ENCODE data around the gene ANGPTL2.

ANGPTL2 gene

DNA sequence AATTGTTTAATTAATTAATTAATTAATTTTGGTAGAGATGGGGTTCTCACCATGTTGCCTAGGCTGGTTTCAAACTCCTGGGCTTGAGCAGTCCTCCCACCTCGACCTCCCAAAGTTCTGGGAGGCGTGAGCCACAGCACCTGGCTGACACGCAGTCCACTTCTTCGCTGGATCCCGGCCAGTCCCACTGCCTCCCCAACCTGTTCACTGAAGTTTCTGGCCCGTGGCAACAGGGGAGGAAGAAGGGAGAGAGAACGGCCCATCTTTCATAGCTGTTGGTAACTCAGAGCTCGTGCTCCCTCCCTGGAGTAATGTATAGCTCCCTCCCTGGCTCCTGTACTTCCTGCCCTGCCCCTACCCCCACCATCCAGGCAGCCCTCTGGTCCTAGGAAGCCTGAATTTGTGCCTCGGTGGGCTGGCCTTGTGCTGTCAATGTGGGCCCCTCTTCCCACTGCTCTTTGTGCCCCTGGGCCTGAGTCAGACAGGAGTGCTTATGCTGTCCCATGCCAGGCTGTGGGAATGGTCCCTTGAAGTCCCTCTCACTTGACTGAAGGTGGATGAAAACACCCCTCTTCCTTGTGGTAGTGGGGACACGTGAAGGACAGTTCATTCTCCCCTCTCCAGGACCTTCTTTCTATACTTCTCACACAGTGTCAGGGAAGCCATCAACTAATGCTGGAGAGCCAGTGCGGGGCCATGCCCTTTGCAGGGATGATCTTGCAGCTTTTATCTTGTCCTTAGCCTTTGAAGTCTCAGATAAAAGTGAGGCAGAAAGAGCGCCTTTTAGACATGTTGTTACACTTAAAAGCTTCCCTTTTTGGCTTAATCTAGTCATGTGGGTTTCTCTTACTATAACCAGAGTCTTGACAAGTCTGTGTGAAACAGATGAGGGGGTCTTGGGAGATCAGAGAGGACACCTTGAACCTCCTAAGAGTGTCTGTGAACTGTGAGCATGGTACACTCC, 38.1 kb downstream of the ANGPTL2 start:
- Histone ChIP-seq H3K4me3 (ENCODE audit: low read depth in 1 of 2, low read length in 1 of 2) (no peak overlapping the region), H3K4me1 (ENCODE audit: control insufficient read depth in 1 of 2, insufficient read depth in 1 of 2, low read depth in 1 of 2, low read length in 1 of 2) (no peaks in the 10 kb centered on the region), H3K27ac (no peak overlapping the region), H3K36me3 (no peaks in the 10 kb centered on the region), H3K27me3 (no peaks in the 10 kb centered on the region), H3K9me3 (no peaks in the 10 kb centered on the region)
- TF ChIP-seq, protein P1, sequence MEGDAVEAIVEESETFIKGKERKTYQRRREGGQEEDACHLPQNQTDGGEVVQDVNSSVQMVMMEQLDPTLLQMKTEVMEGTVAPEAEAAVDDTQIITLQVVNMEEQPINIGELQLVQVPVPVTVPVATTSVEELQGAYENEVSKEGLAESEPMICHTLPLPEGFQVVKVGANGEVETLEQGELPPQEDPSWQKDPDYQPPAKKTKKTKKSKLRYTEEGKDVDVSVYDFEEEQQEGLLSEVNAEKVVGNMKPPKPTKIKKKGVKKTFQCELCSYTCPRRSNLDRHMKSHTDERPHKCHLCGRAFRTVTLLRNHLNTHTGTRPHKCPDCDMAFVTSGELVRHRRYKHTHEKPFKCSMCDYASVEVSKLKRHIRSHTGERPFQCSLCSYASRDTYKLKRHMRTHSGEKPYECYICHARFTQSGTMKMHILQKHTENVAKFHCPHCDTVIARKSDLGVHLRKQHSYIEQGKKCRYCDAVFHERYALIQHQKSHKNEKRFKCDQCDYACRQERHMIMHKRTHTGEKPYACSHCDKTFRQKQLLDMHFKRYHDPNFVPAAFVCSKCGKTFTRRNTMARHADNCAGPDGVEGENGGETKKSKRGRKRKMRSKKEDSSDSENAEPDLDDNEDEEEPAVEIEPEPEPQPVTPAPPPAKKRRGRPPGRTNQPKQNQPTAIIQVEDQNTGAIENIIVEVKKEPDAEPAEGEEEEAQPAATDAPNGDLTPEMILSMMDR (IDR thresholded peaks at IDR 0.05), result no peak

DNA sequence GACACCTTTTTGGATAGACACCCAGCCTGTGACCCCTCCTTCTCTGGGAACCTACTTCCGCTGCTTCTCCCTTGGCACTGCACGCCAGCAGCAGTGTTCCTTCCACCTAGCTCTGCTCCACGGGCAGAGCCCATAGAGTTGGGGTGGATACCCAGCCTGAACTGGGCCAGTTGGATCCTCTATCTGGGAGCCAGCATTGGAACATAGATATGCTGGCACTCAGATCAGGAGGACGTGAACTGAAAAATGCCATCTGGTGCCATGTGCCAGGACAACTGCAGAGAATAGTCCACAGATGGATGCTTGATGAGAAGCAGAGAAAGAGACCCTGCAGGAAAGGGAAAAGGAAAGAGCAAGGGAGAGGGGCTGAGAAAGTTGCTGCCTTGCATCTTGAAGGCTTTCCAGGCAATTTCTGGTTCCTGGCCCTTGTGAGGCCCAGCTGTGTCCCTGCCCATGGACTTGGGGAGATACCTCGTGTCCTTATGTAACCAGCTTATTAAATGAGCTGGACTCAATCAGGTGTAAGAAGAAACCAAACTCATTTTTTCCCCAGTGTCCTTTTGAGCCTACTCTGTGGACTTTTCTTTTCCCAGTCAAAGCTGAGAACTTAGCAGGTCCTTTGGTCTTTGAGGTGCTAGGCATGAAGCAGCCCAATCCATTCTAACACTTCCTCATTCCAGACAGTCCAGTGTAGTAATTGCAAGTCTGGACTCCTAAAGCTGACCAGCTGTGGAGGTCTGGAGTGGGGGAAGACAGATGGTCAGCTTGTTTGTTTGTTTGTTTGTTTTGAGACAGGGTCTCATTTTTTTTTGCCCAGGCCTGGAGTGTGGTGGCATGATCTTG, 39.1 kb downstream of the ANGPTL2 start:
- Histone ChIP-seq H3K27me3 (no peaks in the 10 kb centered on the region), H3K4me1 (ENCODE audit: control insufficient read depth in 1 of 2, insufficient read depth in 1 of 2, low read depth in 1 of 2, low read length in 1 of 2) (no peaks in the 10 kb centered on the region), H3K36me3 (no peaks in the 10 kb centered on the region), H3K4me3 (ENCODE audit: low read depth in 1 of 2, low read length in 1 of 2) (no peak overlapping the region), H3K27ac (no peak overlapping the region), H3K9me3 (no peaks in the 10 kb centered on the region)
- TF ChIP-seq, protein P1 (IDR thresholded peaks at IDR 0.05), result no peak

DNA sequence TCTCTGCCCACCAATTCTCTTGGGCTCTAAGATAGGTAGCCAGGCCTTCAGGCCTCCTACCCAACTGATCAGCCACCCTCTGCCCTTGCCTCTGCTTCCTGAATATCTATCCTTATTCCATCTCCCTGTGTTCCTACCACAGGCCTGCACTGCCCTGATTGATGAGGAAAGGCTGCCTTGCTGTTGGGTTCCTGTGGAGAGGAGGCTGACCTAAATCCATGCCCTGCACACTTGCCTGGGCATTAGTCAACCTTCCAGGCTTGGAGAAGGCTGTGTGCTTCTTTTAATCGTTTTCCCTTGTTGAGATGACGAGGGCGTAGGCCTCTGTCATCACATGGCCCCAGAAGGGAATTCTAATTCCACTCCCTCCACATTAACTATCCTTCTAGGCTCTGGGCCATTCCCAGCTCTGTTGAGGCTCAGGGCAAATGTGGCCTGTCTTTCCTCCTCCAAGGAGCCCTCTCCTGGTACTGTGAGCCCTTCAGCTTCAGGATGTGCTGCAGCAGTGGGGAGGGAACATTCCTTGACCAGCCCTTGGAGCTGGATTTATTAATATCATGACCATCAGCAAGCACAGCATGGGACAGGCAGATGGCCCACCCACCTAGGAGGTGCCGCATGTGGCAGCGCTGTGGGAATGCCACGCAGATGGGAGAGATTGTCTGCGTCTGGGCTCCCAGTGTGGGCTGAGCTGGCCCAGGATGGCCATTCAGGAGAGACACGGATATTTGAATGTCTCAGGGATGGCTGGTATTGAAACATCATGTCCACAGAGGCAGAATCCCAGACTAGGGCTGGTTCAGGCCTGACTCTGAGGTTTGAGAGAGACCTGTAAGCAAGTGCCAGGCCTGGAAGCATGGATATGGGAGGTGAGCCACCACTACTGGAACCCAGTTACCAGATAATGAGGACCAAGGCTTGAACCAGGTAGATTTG, 40.9 kb downstream of the ANGPTL2 start:
- H3K9me3 ChIP-seq, result no peaks in the 10 kb centered on the region
- TF ChIP-seq, protein P1 (IDR thresholded peaks at IDR 0.05), result no peak
- H3K27me3 ChIP-seq, result peaks cover 6% of the 10 kb centered on the region
- no peaks in the 10 kb centered on the region for H3K4me1 ChIP-seq (ENCODE audit: control insufficient read depth in 1 of 2, insufficient read depth in 1 of 2, low read depth in 1 of 2, low read length in 1 of 2)
- H3K36me3 ChIP-seq, result no peaks in the 10 kb centered on the region
- H3K4me3 ChIP-seq (ENCODE audit: low read depth in 1 of 2, low read length in 1 of 2), result no peak overlapping the region
- no peak overlapping the region for H3K27ac ChIP-seq

DNA sequence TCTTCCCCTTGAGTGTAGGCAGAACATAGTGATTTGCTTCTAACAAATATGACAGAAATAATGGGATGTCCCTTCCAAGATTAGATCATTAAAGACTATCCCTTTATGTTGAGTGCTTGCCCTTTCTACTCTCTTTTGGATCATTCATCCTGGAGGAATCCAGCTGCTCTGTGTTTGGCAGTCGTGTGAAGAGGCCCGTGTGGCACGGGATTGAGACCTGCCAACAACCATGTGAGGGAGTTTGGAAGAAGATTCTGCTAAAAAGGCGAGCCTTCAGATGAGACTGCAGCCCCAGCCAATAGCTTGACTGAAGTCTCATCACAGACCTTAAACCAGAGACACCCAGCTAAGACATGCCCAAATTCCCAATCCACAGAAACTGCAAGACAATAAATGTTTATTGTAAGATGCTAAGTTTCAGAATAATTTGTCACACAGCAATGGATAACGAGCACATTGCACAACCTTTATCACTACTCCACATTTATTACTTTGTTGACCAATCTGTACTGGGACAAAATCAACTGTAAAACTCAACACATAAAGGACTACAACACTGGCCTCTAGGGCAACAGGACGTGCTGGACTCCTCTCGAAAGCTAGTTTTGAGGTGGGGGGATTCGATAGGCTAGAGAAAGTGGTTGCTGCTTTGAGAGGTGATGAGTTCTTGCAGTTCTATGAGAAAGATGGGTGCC, 42.8 kb downstream of the ANGPTL2 start:
- H3K9me3 ChIP-seq, result no peaks in the 10 kb centered on the region
- no peaks in the 10 kb centered on the region for H3K4me1 ChIP-seq (ENCODE audit: control insufficient read depth in 1 of 2, insufficient read depth in 1 of 2, low read depth in 1 of 2, low read length in 1 of 2)
- no peak overlapping the region for H3K4me3 ChIP-seq (ENCODE audit: low read depth in 1 of 2, low read length in 1 of 2)
- H3K27me3 ChIP-seq, result peaks cover 6% of the 10 kb centered on the region
- H3K27ac ChIP-seq, result no peak overlapping the region
- H3K36me3 ChIP-seq, result no peaks in the 10 kb centered on the region
- TF ChIP-seq, protein P1 (IDR thresholded peaks at IDR 0.05), result no peak
